ENCODE data around the gene MAP2K5.

- TF ChIP-seq CTCF (IDR thresholded peaks at IDR 0.05) (no peak), EP300 (IDR thresholded peaks at IDR 0.05) (no peak)
Measured at GRCh38 chr15:67719330-67719959, 176.9 kb downstream of the MAP2K5 start.

All from tibial nerve (tissue), 4 donors.